B cell (primary cell): ENCODE measurements around the gene PTPRN2. TPM values are rescaled to one million over a fixed set of nuclear protein-coding genes. Genes with fewer than 3 reads are reported as not detected.

ENCODE experiments used
- ATAC-seq: fragments of 200-7000 bp; cut with Tn5 transposase; one replicate; pipeline ENCODE4 v1.10.0; 2021; ENCODE audit warnings: low read depth, mild to moderate bottlenecking, moderate number of reproducible peaks, moderate library complexity
- CTCF ChIA-PET: fragments of 350-600 bp; sonication (Branson Sonifier 250); formaldehyde crosslinking; loops from one replicate; lab custom pipeline; 2021; ENCODE audit warnings: antibody characterized with exemption, inconsistent platforms; lab: Charles Lee
- POLR2A ChIA-PET: fragments of 350-600 bp; sonication (Branson Sonifier 250); formaldehyde crosslinking; loops from one replicate; lab custom pipeline; 2021; ENCODE audit warnings: antibody characterized with exemption; lab: Charles Lee
- DNase-seq: peaks from one replicate; pipeline ENCODE4 v3.0.0; 2013
- H2AFZ ChIP-seq: 2 replicates; pipeline ENCODE4 v1.6.1; 2012; ENCODE audit warnings: mild to moderate bottlenecking, low read depth, low read length; ENCODE audit not compliant: insufficient read depth, poor library complexity, severe bottlenecking
- H3K27ac ChIP-seq, 2 donors: 1 replicate in 1 of 2; 2 replicates in 1 of 2; pipeline ENCODE4 v1.5.1; 2012 to 2013; ENCODE audit warnings: low read length in 2 of 2, mild to moderate bottlenecking in 2 of 2, moderate library complexity in 1 of 2
- H3K27me3 ChIP-seq, 4 experiments: fragments of 200-600 bp in 1 of 4; sonication (generic) in 1 of 4; replicated peaks in 1 of 4; 1 replicate in 2 of 4; 2 replicates in 2 of 4; pipeline versions ENCODE4 v1.6.1 to v1.7.0; 2013 to 2016; ENCODE audit warnings: low read length in 3 of 4, mild to moderate bottlenecking in 2 of 4, mixed read lengths in 1 of 4, moderate library complexity in 1 of 4; ENCODE audit not compliant: insufficient read depth in 4 of 4, control insufficient read depth in 3 of 4; ENCODE audit errors: control extremely low read depth in 1 of 4
- H3K36me3 ChIP-seq, 2 experiments: replicated peaks in 1 of 2; 1 replicate in 1 of 2; 2 replicates in 1 of 2; pipeline versions ENCODE4 v1.6.1 to v1.7.1; 2013; ENCODE audit warnings: low read length in 1 of 2; ENCODE audit not compliant: insufficient read depth in 2 of 2, control insufficient read depth in 1 of 2; ENCODE audit errors: control extremely low read depth in 1 of 2, extremely low read depth in 1 of 2
- H3K4me1 ChIP-seq, 2 donors: fragments of 200-600 bp in 1 of 2; sonication (generic) in 1 of 2; 1 replicate in 1 of 2; 2 replicates in 1 of 2; pipeline versions ENCODE4 v1.5.1 to v1.6.1; 2013 to 2017; ENCODE audit warnings: low read length in 2 of 2; ENCODE audit not compliant: control insufficient read depth in 2 of 2, insufficient read depth in 2 of 2
- H3K4me2 ChIP-seq: replicated peaks from 2 replicates; pipeline ENCODE3; 2012; ENCODE audit warnings: mild to moderate bottlenecking, low read depth, low read length; ENCODE audit not compliant: poor library complexity, severe bottlenecking
- H3K4me3 ChIP-seq, 5 experiments: fragments of 200-600 bp in 1 of 5; sonication (generic) in 1 of 5; 1 replicate in 3 of 5; 2 replicates in 2 of 5; pipeline versions ENCODE4 v1.5.1 to v1.7.0; 2011 to 2016; ENCODE audit warnings: low read length in 4 of 5, mild to moderate bottlenecking in 4 of 5, low read depth in 2 of 5, control low read depth in 1 of 5, moderate library complexity in 1 of 5; ENCODE audit not compliant: insufficient read depth in 1 of 5; ENCODE audit errors: control extremely low read depth in 1 of 5, extremely low read depth in 1 of 5
- H3K79me2 ChIP-seq: fragments of 200-600 bp; sonication (generic); one replicate; pipeline ENCODE4 v1.6.0; 2016; ENCODE audit warnings: low read length; ENCODE audit not compliant: control insufficient read depth, insufficient read depth
- H3K9ac ChIP-seq: fragments of 200-600 bp; sonication (generic); 2 replicates; pipeline ENCODE4 v1.6.1; 2017; ENCODE audit warnings: mild to moderate bottlenecking, low read length, moderate library complexity
- H3K9me3 ChIP-seq, 3 donors: one replicate each; pipeline versions ENCODE4 v1.6.1 to v1.7.1; 2013; ENCODE audit warnings: low read length in 2 of 3; ENCODE audit not compliant: control insufficient read depth in 2 of 3, insufficient read depth in 1 of 3; ENCODE audit errors: control extremely low read depth in 1 of 3
- H4K20me1 ChIP-seq: 2 replicates; pipeline ENCODE4 v1.6.0; 2012; ENCODE audit warnings: mild to moderate bottlenecking, low read length; ENCODE audit not compliant: insufficient read depth, control insufficient read depth, poor library complexity, severe bottlenecking
- H3K27ac Mint-ChIP-seq: one replicate; pipeline ENCODE4 v1.8.0; 2021; ENCODE audit warnings: mixed read lengths
- H3K27me3 Mint-ChIP-seq: one replicate; pipeline ENCODE4 v1.8.0; 2021; ENCODE audit warnings: mixed read lengths
- H3K4me1 Mint-ChIP-seq: one replicate; pipeline ENCODE4 v1.8.0; 2021; ENCODE audit warnings: mixed read lengths
- H3K4me3 Mint-ChIP-seq: one replicate; pipeline ENCODE4 v1.8.0; 2021; ENCODE audit warnings: mixed read lengths
- H3K9me3 Mint-ChIP-seq: one replicate; pipeline ENCODE4 v1.8.0; 2022; ENCODE audit warnings: mixed read lengths; ENCODE audit not compliant: insufficient read depth
- CTCF ChIP-seq: fragments of 200-600 bp; IDR thresholded peaks from one replicate; pipeline ENCODE4 v1.8.0; 2022; ENCODE audit warnings: antibody characterized with exemption, mild to moderate bottlenecking
- EZH2 ChIP-seq: IDR thresholded peaks from 2 replicates; pipeline ENCODE4 v1.6.1; 2012; ENCODE audit warnings: borderline replicate concordance, low read depth, mild to moderate bottlenecking, moderate library complexity, low read length; ENCODE audit not compliant: insufficient read depth, poor library complexity, severe bottlenecking
- WGBS: methylation state at CpG from one replicate; pipeline ENCODE4 v1.1.5; 2013; ENCODE audit warnings: missing lambda C conversion rate; ENCODE audit not compliant: insufficient coverage; 5-methylcytosine and 5-hydroxymethylcytosine counted together
- intact Hi-C: fragments of 100-400 bp; cut with micrococcal nuclease; formaldehyde crosslinking; loops from one replicate; pipeline ENCODE4 v1.10.0; 2022
- polyA plus RNA-seq: library from polyadenylated mRNA; depleted of rRNA; stranded (reverse); fragments of >200 nt; gene quantifications from 2 replicates; pipeline ENCODE4 v1.2.3, GENCODE V29; 2012
- total RNA-seq, 2 donors: library from RNA; stranded (reverse); fragments of 120-200 nt in 1 of 2; gene quantifications; 1 replicate in 1 of 2; 2 replicates in 1 of 2; pipeline versions ENCODE4 v1.2.3 to v1.2.4, GENCODE V29; 2013 to 2022

PTPRN2 gene
- total and polyA plus RNA-seq, 2 donors (not counting 1 experiment from before 2014, with no cell fraction given), result 2.0 to 5.0 TPM

DNA sequence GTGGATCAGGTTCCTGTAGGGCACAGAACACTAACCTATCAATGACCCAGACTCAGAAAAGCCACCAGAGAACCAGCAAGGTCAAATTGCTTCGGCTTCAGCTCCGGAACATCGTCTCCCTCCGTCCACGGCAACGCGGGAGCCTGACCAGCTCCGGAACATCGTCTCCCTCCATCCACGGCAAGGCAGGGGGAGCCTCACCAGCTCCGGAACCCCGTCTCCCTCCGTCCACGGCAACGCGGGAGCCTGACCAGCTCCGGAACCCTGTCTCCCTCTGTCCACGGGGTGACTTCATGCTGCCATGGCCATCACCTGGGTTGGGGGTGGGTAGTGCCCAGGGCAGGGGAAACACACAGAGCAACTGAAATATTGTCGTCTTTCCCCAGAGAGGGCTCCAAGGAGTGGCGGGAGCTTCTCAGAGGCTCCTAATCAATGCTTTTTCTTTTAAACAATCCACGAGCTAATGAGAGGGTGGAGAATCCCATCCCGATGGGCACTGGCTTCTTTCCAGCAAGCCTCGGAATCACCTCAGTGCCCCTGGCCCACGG, 847.3 kb downstream of the PTPRN2 start:
- no peaks in the 10 kb centered on the region for H3K9me3 Mint-ChIP-seq
- Histone ChIP-seq H3K9ac (no peak overlapping the region), H3K9me3 (peaks cover 0 to 2% (median 0%) of the 10 kb centered on the region in 3 donors), H3K4me3 (no peak overlapping the region), H3K27ac (no peak overlapping the region), H3K4me2 (no peak overlapping the region), H3K36me3 (no peaks in the 10 kb centered on the region), H3K4me1 (no peaks in the 10 kb centered on the region), H3K27me3 (no peaks in the 10 kb centered on the region), H4K20me1 (no peaks in the 10 kb centered on the region), H3K79me2 (no peaks in the 10 kb centered on the region), H2AFZ (no peak overlapping the region)
- CTCF ChIA-PET, result no interaction called here
- TF ChIP-seq EZH2 (no peak), CTCF (no peak)
- H3K27me3 Mint-ChIP-seq, result no peaks in the 10 kb centered on the region
- no peak overlapping the region for H3K27ac Mint-ChIP-seq
- POLR2A ChIA-PET, result no interaction called here
- ATAC-seq, result no peak
- no peak overlapping the region for H3K4me3 Mint-ChIP-seq
- no peaks in the 10 kb centered on the region for H3K4me1 Mint-ChIP-seq
- no peak for DNase-seq
- WGBS, result 90% methylated on average over 21 of the region's 24 CpGs
- intact Hi-C loops, result no loop called here

DNA sequence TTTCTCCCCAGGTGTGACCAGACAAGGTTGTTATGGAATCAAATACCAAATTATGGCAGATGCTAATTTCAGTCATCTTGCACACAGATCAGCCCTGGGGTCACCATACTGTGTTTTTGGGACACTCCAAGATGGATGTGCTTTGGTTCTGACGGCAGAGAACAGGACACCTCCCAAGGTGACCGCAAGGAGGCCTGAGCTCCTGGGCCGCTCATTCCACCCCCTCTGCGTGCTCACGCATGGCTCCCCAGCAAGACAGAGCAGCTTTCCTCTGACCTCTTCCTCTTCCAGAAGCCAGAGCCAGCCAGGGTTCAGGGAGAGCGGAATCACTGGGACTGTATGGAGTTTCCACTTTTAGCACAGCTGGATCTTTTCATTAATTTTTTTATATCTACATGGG, 848.0 kb downstream of the PTPRN2 start:
- H3K27me3 ChIP-seq, result no peaks in the 10 kb centered on the region
- DNase-seq, result no peak
- intact Hi-C loops, result no loop called here
- no peaks in the 10 kb centered on the region for H3K4me1 ChIP-seq
- no peak for ATAC-seq
- H3K4me3 Mint-ChIP-seq, result no peak overlapping the region
- H3K79me2 ChIP-seq, result no peaks in the 10 kb centered on the region
- peaks cover 0 to 2% (median 0%) of the 10 kb centered on the region in 3 donors for H3K9me3 ChIP-seq
- H3K4me2 ChIP-seq, result no peak overlapping the region
- H4K20me1 ChIP-seq, result no peaks in the 10 kb centered on the region
- H2AFZ ChIP-seq, result no peak overlapping the region
- no peaks in the 10 kb centered on the region for H3K27me3 Mint-ChIP-seq
- H3K9ac ChIP-seq, result no peak overlapping the region
- H3K4me1 Mint-ChIP-seq, result no peaks in the 10 kb centered on the region
- ChIA-PET CTCF (no interaction called here), POLR2A (no interaction called here)
- TF ChIP-seq CTCF, result no peak
- TF ChIP-seq EZH2, result no peak
- no peak overlapping the region for H3K27ac Mint-ChIP-seq
- H3K36me3 ChIP-seq, result no peaks in the 10 kb centered on the region
- 90% methylated on average over 2 of the region's 6 CpGs for WGBS
- no peaks in the 10 kb centered on the region for H3K9me3 Mint-ChIP-seq
- no peak overlapping the region for H3K4me3 ChIP-seq
- no peak overlapping the region for H3K27ac ChIP-seq
